Measurements from ENCODE around the gene ABITRAM. TPM values are rescaled to one million over a fixed set of nuclear protein-coding genes. Genes with fewer than 3 reads are reported as not detected.
"Not testable (repeated sequence)": the region's sequence is repeated elsewhere in the genome, so short reads cannot be mapped to it uniquely, and the experiment has no call there.

The ABITRAM gene
- total and polyA plus RNA-seq, 7 donors = 5.6 to 18.3 (median 11.8) TPM

DNA sequence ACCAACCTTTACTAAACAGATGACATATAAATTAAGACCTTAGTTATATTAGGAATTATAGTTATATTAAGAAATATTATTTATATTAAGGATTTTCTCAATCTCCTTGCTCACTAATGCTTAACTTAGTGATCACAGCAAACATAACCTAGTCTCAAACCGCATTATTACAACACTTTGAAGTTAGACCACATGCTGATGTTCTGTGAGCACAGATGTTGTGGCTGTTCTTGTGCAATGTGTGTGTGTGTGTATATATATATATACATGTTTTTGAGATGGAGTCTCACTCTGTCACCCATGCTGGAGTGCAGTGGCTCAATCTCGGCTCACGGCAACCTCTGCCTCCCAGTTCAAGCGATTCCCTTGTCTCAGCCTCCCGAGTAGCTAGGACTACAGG, 20.8 kb upstream of the ABITRAM start:
- Histone ChIP-seq H3K4me1 (no peaks in the 10 kb centered on the region), H3K27ac (no peak overlapping the region), H3K4me3 (no peak overlapping the region), H3K27me3 (no peaks in the 10 kb centered on the region), H3K36me3 (peaks cover 8 to 99% (median 38%) of the 10 kb centered on the region in 4 donors), H3K9me3 (no peaks in the 10 kb centered on the region)
- no peak for DNase-seq
- 90 to 96% methylated on average over 5 of the region's 5 CpGs for WGBS, 2 donors
- TF ChIP-seq EP300 (IDR thresholded peaks at IDR 0.05) (no peak), POLR2AphosphoS5 (IDR thresholded peaks at IDR 0.05) (no peak), POLR2A (IDR thresholded peaks at IDR 0.05) (no peak)
- TF ChIP-seq, protein P1, sequence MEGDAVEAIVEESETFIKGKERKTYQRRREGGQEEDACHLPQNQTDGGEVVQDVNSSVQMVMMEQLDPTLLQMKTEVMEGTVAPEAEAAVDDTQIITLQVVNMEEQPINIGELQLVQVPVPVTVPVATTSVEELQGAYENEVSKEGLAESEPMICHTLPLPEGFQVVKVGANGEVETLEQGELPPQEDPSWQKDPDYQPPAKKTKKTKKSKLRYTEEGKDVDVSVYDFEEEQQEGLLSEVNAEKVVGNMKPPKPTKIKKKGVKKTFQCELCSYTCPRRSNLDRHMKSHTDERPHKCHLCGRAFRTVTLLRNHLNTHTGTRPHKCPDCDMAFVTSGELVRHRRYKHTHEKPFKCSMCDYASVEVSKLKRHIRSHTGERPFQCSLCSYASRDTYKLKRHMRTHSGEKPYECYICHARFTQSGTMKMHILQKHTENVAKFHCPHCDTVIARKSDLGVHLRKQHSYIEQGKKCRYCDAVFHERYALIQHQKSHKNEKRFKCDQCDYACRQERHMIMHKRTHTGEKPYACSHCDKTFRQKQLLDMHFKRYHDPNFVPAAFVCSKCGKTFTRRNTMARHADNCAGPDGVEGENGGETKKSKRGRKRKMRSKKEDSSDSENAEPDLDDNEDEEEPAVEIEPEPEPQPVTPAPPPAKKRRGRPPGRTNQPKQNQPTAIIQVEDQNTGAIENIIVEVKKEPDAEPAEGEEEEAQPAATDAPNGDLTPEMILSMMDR (IDR thresholded peaks at IDR 0.05) = no peak
- intact Hi-C loops (cut with DNase I) = no loop called here

DNA sequence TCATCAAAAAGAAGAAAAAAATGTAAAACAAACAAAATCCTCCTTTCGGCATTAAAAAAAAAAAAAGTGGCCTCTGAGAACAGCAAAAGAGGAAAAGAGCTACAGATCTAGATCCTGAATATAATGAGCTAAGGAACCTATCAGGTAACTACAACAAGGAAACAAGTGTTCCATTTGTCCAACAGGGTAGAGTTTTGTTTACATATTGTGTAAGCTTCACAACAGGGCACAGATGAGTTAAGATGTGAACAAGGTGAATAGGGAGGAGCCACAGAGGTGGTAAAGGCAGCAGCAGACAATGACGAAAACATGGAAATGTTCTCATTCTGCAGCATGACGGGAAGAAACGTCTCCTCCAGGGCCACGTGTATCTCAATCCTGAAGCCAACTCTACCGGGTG, 14.7 kb upstream of the ABITRAM start:
- peaks cover 9 to 99% (median 48%) of the 10 kb centered on the region in 4 donors for H3K36me3 ChIP-seq
- 69 to 71% methylated on average over 6 of the region's 6 CpGs for WGBS, 2 donors
- no peak overlapping the region for H3K27ac ChIP-seq
- H3K4me1 ChIP-seq = no peaks in the 10 kb centered on the region
- no peak for DNase-seq
- no peaks in the 10 kb centered on the region for H3K27me3 ChIP-seq
- no peaks in the 10 kb centered on the region for H3K9me3 ChIP-seq
- H3K4me3 ChIP-seq = no peak overlapping the region
- intact Hi-C loops (cut with DNase I) = no loop called here
- TF ChIP-seq, protein P1 (IDR thresholded peaks at IDR 0.05) = no peak
- no peak for TF ChIP-seq POLR2A (IDR thresholded peaks at IDR 0.05)
- TF ChIP-seq EP300 (IDR thresholded peaks at IDR 0.05) = no peak
- no peak for TF ChIP-seq POLR2AphosphoS5 (IDR thresholded peaks at IDR 0.05)

GRCh38 chr9:108920401-108920800, 13.8 kb upstream of the ABITRAM start:
- H3K27ac ChIP-seq; H3K4me1 ChIP-seq; DNase-seq; H3K4me3 ChIP-seq; H3K9me3 ChIP-seq; H3K27me3 ChIP-seq; intact Hi-C loops (cut with DNase I): not testable (repeated sequence)
- WGBS, 2 donors = 92 to 99% methylated on average over 1 of the region's 1 CpG
- peaks cover 13 to 99% (median 45%) of the 10 kb centered on the region in 4 donors for H3K36me3 ChIP-seq

GRCh38 chr9:108921200-108921599, 13.0 kb upstream of the ABITRAM start:
- no peak overlapping the region for H3K4me3 ChIP-seq
- H3K9me3 ChIP-seq = no peaks in the 10 kb centered on the region
- no peaks in the 10 kb centered on the region for H3K4me1 ChIP-seq
- no peak overlapping the region for H3K27ac ChIP-seq
- intact Hi-C loops (cut with DNase I) = no loop called here
- TF ChIP-seq POLR2AphosphoS5 (IDR thresholded peaks at IDR 0.05) (no peak), POLR2A (IDR thresholded peaks at IDR 0.05) (no peak), EP300 (IDR thresholded peaks at IDR 0.05) (no peak)
- TF ChIP-seq, protein P1 (IDR thresholded peaks at IDR 0.05) = no peak
- DNase-seq = no peak
- H3K36me3 ChIP-seq = peaks cover 17 to 99% (median 46%) of the 10 kb centered on the region in 4 donors
- H3K27me3 ChIP-seq = no peaks in the 10 kb centered on the region
- WGBS, 2 donors = 22 to 62% methylated on average over 1 of the region's 1 CpG

DNA sequence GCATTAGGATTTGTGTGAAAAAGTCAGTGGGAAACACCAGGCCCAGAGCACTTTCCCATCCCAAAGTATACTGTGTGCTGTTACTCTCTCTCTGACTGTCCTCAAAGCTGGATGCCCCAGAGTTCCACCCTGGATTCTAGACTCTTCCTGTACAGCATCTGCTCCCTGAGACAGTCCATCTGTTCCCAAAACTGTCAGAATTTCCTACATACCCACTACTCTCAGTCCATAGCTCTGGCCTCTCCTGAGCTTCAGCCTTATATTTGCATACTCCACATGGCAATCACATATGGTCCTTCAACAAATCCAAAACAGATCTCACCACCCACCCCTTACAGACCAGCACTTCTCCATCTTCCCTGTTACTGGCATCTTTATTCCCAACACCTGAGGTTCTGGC, 9.7 kb upstream of the ABITRAM start:
- DNase-seq = no peak
- intact Hi-C loops (cut with DNase I) = no loop called here
- TF ChIP-seq, protein P1 (IDR thresholded peaks at IDR 0.05) = no peak
- no peak for TF ChIP-seq EP300 (IDR thresholded peaks at IDR 0.05)
- TF ChIP-seq POLR2AphosphoS5 (IDR thresholded peaks at IDR 0.05) = no peak
- no peak for TF ChIP-seq POLR2A (IDR thresholded peaks at IDR 0.05)
- no peak overlapping the region for H3K4me3 ChIP-seq
- no peaks in the 10 kb centered on the region for H3K9me3 ChIP-seq
- no peak overlapping the region for H3K27ac ChIP-seq
- peaks cover 13 to 100% (median 47%) of the 10 kb centered on the region in 4 donors for H3K36me3 ChIP-seq
- no peaks in the 10 kb centered on the region for H3K4me1 ChIP-seq
- H3K27me3 ChIP-seq = no peaks in the 10 kb centered on the region
